Esophagus squamous epithelium (tissue), 5 donors: Measurements from ENCODE around the gene CHRNB2. TPM values are rescaled to one million over a fixed set of nuclear protein-coding genes. Genes with fewer than 3 reads are reported as not detected.
A peak's percentile ranks its signal among the peaks of the same experiment; 100 is the strongest.

ENCODE experiments used
- DNase-seq: peaks from one replicate; lab custom pipeline; 2025; lab: John Stamatoyannopoulos, UW
- H3K27ac ChIP-seq, 4 donors: fragments of 200-600 bp; sonication (generic); one replicate each; pipeline ENCODE4 v1.5.1; 2016 to 2019; ENCODE audit warnings: mild to moderate bottlenecking in 1 of 4
- H3K27me3 ChIP-seq, 4 donors: fragments of 200-600 bp; sonication (generic); 1 replicate in 3 of 4; 2 replicates in 1 of 4; pipeline versions ENCODE4 v1.5.1 to v1.6.0; 2017 to 2021; ENCODE audit warnings: antibody characterized with exemption in 1 of 4
- H3K36me3 ChIP-seq, 3 donors: fragments of 200-600 bp; sonication (generic); one replicate each; pipeline ENCODE4 v1.5.1; 2016 to 2019
- H3K4me1 ChIP-seq, 3 donors: fragments of 200-600 bp; sonication (generic); one replicate each; pipeline ENCODE4 v1.5.1; 2017 to 2019
- H3K4me3 ChIP-seq, 4 donors: fragments of 200-600 bp; sonication (generic); 1 replicate in 3 of 4; 2 replicates in 1 of 4; pipeline ENCODE4 v1.5.1; 2016 to 2019; ENCODE audit warnings: mild to moderate bottlenecking in 2 of 4, moderate library complexity in 1 of 4
- H3K9me3 ChIP-seq, 3 donors: fragments of 200-600 bp; sonication (generic); one replicate each; pipeline ENCODE4 v1.5.1; 2016 to 2019
- CTCF ChIP-seq, 6 experiments: fragments of 450-650 bp in 4 of 6; fragments of 200-600 bp in 2 of 6; sonication (generic) in 2 of 6; IDR thresholded peaks; one replicate each; pipeline ENCODE4 v1.5.1; 2016 to 2019; ENCODE audit warnings: antibody characterized with exemption in 6 of 6, mild to moderate bottlenecking in 4 of 6, moderate library complexity in 4 of 6
- POLR2A ChIP-seq, 4 donors: fragments of 450-650 bp; IDR thresholded peaks; one replicate each; pipeline ENCODE4 v1.6.1; 2017; ENCODE audit warnings: antibody characterized with exemption in 4 of 4, mild to moderate bottlenecking in 4 of 4, moderate library complexity in 3 of 4
- WGBS, 2 donors: methylation state at CpG; one replicate each; pipeline ENCODE4 v1.1.5; 2018; 5-methylcytosine and 5-hydroxymethylcytosine counted together
- intact Hi-C: fragments of 100-400 bp; cut with DNase I; formaldehyde crosslinking; loops from one replicate; pipeline ENCODE4 v1.15.0; 2022
- total RNA-seq, 4 donors: library from RNA; depleted of rRNA; stranded (reverse); fragments of >200 nt; gene quantifications; one replicate each; pipeline ENCODE4 v1.1.0, GENCODE V29; 2016
- donor health status: DM: yes; HTN: yes; CAD: no.

Gene CHRNB2
- total RNA-seq, 4 donors from 2014 or later: 0.11 to 0.38 (median 0.16) TPM

GRCh38 chr1:154536570-154536969, 31.0 kb upstream of the CHRNB2 start:
- Histone ChIP-seq H3K4me3 (no peak overlapping the region), H3K27me3 (peaks cover 0 to 2% (median 0%) of the 10 kb centered on the region in 4 donors), H3K36me3 (no peaks in the 10 kb centered on the region), H3K27ac (no peak overlapping the region), H3K9me3 (no peaks in the 10 kb centered on the region), H3K4me1 (no peaks in the 10 kb centered on the region)
- intact Hi-C loops: no loop called here
- TF ChIP-seq CTCF (IDR thresholded peaks at IDR 0.05): no peak
- DNase-seq: no peak
- 70 to 78% methylated on average over 7 of the region's 7 CpGs for WGBS, 2 donors

GRCh38 chr1:154539486-154540483, 27.8 kb upstream of the CHRNB2 start:
- Histone ChIP-seq H3K4me3 (no peak overlapping the region), H3K36me3 (no peaks in the 10 kb centered on the region), H3K4me1 (no peaks in the 10 kb centered on the region), H3K27ac (no peak overlapping the region), H3K9me3 (no peaks in the 10 kb centered on the region), H3K27me3 (peaks cover 0 to 2% (median 0%) of the 10 kb centered on the region in 4 donors)
- no peak for DNase-seq
- TF ChIP-seq POLR2A (IDR thresholded peaks at IDR 0.05): no peak
- no peak for TF ChIP-seq CTCF (IDR thresholded peaks at IDR 0.05)
- intact Hi-C loops: loop anchor here (10.0 kb wide), 1 partner anchor 45 kb away; no protein-coding TSS in a partner anchor
- 75 to 83% methylated on average over 7 to 9 of the region's 9 CpGs for WGBS, 2 donors

DNA sequence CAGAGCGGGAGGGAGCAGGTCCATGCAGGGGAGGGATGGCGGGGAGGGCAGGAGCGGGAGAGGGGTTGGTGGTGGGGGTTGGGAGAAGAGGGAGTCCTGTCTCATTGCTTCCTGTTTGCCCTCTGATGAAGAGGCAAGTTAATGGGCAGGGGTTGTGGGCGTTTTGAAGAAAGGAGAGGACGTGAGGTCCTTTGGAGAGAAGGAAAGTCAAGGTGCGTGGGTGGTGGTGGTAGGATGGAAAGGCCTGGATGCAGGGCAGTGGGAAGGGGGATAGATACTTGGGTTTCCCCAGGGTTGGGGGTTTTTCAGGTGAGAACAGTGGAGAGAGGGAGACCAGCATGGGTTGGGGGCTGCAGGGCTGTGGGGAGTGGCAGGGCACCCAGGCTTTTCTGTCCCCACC, 26.3 kb upstream of the CHRNB2 start:
- Histone ChIP-seq H3K4me3 (no peak overlapping the region), H3K36me3 (no peaks in the 10 kb centered on the region), H3K4me1 (no peaks in the 10 kb centered on the region), H3K27me3 (peaks cover 0 to 2% (median 0%) of the 10 kb centered on the region in 4 donors), H3K9me3 (no peaks in the 10 kb centered on the region), H3K27ac (no peak overlapping the region)
- no peak for TF ChIP-seq CTCF (IDR thresholded peaks at IDR 0.05)
- TF ChIP-seq POLR2A (IDR thresholded peaks at IDR 0.05): no peak
- 62 to 68% methylated on average over 6 of the region's 6 CpGs for WGBS, 2 donors
- intact Hi-C loops: loop anchor here (10.0 kb wide), 1 partner anchor 46 kb away; no protein-coding TSS in a partner anchor
- DNase-seq: no peak

- WGBS, 2 donors: 64 to 66% methylated on average over 13 of the region's 13 CpGs
- Histone ChIP-seq H3K36me3 (peaks cover 11 to 28% (median 18%) of the 10 kb centered on the region in 3 donors), H3K27me3 (no peaks in the 10 kb centered on the region), H3K27ac (peak overlapping the region in 3 of 4 donors; percentile 30 to 53 (median 47)), H3K4me3 (no peak overlapping the region), H3K9me3 (no peaks in the 10 kb centered on the region), H3K4me1 (peaks cover 5 to 42% (median 13%) of the 10 kb centered on the region in 3 donors)
- TF ChIP-seq POLR2A (IDR thresholded peaks at IDR 0.05) (no peak), CTCF (IDR thresholded peaks at IDR 0.05) (peak in 5 of 6 experiments; percentile 45 to 70 (median 69))
- intact Hi-C loops: loop anchor here (10.0 kb wide), 1 partner anchor 52 kb away; no protein-coding TSS in a partner anchor
- no peak for DNase-seq
These were observed 21.1 kb upstream of the CHRNB2 start for GRCh38 chr1:154546264-154547063.
